ENCODE data around the gene MGARP. TPM values are rescaled to one million over a fixed set of nuclear protein-coding genes. Genes with fewer than 3 reads are reported as not detected.
A peak's percentile ranks its signal among the peaks of the same experiment; 100 is the strongest.

Gene MGARP
- total RNA-seq, 1 donor from 2014 or later: 2.8 TPM

- no peak for DNase-seq (ENCODE audit: low spot score in 2 of 2)
- H3K9me3 ChIP-seq: no peaks in the 10 kb centered on the region
- H3K4me1 ChIP-seq: peaks cover 0 to 8% of the 10 kb centered on the region in 2 donors
- H3K36me3 ChIP-seq: no peaks in the 10 kb centered on the region
- no peaks in the 10 kb centered on the region for H3K27me3 ChIP-seq
- intact Hi-C loops (cut with DNase I): no loop called here
- TF ChIP-seq, protein P1, sequence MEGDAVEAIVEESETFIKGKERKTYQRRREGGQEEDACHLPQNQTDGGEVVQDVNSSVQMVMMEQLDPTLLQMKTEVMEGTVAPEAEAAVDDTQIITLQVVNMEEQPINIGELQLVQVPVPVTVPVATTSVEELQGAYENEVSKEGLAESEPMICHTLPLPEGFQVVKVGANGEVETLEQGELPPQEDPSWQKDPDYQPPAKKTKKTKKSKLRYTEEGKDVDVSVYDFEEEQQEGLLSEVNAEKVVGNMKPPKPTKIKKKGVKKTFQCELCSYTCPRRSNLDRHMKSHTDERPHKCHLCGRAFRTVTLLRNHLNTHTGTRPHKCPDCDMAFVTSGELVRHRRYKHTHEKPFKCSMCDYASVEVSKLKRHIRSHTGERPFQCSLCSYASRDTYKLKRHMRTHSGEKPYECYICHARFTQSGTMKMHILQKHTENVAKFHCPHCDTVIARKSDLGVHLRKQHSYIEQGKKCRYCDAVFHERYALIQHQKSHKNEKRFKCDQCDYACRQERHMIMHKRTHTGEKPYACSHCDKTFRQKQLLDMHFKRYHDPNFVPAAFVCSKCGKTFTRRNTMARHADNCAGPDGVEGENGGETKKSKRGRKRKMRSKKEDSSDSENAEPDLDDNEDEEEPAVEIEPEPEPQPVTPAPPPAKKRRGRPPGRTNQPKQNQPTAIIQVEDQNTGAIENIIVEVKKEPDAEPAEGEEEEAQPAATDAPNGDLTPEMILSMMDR (IDR thresholded peaks at IDR 0.05): no peak
- no peak overlapping the region for H3K4me3 ChIP-seq
- H3K27ac ChIP-seq: no peak overlapping the region
These were observed 31.9 kb upstream of the MGARP start for GRCh38 chr4:139311909-139312308.

DNA sequence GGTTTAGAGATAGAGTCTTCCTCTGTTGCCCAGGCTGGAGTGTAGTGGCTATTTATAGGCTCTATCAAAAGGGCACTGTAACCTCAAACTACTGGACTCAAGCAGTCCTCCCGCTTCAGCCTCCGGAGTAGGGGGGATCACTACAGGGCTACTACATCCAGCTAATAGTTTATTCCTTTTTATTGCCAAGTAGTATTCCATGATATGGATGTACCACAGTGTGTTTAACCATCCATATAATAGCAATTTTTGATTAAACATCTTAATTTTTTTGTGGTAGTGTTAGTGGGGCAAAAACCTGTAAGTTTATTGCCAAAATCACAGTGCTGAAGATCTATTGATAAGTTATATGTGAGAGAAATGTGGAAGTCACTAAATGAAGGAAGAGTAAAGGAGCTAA lies 24.9 kb upstream of the MGARP start:
- Histone ChIP-seq H3K9me3 (no peaks in the 10 kb centered on the region), H3K4me3 (no peak overlapping the region), H3K27ac (no peak overlapping the region), H3K36me3 (no peaks in the 10 kb centered on the region), H3K4me1 (peaks cover 3 to 20% of the 10 kb centered on the region in 2 donors), H3K27me3 (no peaks in the 10 kb centered on the region)
- DNase-seq (ENCODE audit: low spot score in 2 of 2): no peak
- intact Hi-C loops (cut with DNase I): loop anchor here (5.0 kb wide), 1 partner anchor 1917 kb away; the partner anchor contains the start of gene ZNF330
- TF ChIP-seq, protein P1 (IDR thresholded peaks at IDR 0.05): no peak

DNA sequence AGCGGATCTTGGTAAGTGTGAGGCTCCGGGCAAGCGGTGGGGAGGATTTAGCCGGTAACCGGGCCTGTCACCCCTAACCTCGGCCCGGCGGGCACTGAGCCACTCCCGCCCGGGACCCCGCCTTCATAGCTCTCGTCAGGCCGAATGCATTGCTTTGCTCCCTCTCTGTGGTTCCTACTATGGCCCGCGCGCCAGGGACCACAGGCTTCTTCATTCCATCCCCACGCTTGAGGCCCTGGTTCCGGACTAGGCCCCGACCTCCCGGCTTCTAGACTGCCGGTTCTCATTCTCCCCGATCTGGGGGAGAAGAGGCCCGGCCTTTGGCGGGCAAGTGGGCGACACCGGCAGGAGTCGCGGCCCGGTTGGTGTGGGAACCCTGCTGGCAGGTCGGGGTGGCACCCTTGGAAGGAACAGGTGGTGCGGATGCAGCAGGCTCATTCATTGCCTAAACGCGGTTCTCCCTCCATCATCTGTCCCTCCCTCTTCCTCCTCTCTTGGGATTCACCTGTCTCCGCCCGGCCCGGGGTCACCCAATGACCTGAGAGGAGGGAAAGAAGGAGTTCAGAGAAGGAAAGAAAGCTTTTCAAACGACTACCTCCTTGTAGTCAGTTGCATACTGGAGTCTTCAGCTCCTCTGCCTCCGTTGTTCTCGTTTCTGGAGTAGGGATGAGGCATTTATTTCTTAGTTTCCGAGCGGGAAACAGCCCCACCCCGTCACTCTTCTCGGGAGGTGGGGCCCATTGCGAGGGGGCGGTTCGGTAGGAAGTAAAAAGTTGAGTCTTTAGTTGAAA lies 22.0 kb upstream of the MGARP start, which contains the start of gene NDUFC1:
Gene NDUFC1, minus strand, starts transcription at position 657 of the 791 bp plus-strand sequence. CDS start 6,679 bp downstream, outside the sequence.
- Histone ChIP-seq H3K36me3 (no peaks in the 10 kb centered on the region), H3K9me3 (no peaks in the 10 kb centered on the region), H3K27ac (peak within 1 kb of the TSS; percentile 92 to 95), H3K27me3 (no peaks in the 10 kb centered on the region), H3K4me1 (peaks cover 3 to 35% of the 10 kb centered on the region in 2 donors), H3K4me3 (peak within 1 kb of the TSS; percentile 78 to 99)
- DNase-seq (ENCODE audit: low spot score in 2 of 2): peak in 1 of 2 donors; percentile 77
- intact Hi-C loops (cut with DNase I): loop anchor here (1.0 to 5.0 kb wide), 4 partner anchors 124 to 1920 kb away; partner anchors contain the start of gene ZNF330
- TF ChIP-seq, protein P1 (IDR thresholded peaks at IDR 0.05): peak; percentile 16 to 27 (median 19)

DNA sequence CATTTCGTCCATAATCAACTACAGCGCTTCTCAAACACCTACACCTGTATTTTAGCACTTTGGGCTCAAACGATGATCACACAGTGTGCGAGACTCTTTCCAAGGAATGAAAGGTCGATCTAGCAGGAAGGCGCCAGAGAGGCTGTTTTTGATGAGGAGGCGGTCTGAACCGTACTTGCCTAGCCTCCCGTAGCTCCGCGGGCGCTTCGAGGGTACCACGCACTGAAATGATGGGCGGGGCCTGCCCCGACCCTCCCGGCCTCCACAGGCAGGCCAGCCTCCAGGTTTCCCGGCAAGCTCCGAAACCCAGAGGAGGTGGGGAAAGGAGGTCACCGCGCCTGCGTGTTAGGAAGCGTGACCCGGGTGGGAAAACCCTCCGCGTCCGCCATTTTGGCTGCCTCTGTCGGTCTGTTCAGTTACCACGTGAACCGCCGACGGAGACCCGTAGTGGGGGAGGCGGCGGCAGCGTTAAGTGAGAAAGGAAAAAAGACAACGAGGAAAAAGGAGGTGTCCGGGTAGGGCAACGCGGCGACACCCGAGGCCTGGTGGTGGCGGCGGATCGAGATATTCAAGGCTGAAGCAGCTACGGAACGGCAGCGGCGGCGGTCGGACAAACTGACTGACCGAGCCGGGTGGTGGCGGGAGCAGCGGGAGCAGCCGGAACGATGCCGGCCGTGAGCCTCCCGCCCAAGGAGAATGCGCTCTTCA lies 21.2 kb upstream of the MGARP start, which contains the start of gene NAA15:
Gene NAA15, plus strand, starts transcription at position 393 of the 708 bp plus-strand sequence. Its CDS starts 273 bp downstream, at position 666.
- TF ChIP-seq, protein P1 (IDR thresholded peaks at IDR 0.05): no peak

DNA sequence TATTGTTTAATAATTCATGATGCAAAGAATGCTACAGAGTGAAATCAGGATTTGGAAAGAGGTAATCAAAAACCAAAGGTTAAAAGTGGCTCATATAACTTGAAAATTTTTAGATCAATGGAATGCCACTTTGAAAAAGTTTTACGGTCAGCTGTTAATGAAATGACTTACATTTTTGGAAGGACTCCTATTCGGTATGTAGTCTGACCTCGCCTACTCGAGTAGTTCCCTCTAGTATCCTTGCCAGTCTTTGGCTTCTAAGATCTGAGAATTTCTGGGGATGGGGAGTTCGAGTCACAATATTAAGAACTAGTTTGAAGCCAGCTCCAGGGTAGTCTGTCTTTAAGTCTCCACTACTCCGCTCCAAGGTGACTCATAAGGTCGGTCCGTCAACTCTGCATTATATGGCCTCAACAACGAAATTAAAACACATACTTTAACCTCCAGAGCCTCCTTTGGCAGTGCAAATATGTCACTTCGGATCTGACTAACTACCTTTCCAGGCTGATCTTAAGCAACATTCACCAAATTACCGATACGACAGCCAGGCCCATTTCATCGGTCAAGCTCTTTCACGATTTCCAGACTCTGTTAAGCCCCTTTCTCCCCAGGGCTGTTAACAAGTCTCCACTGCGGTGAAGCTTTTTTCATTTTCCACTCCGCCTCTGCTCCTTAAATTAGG lies 20.5 kb upstream of the MGARP start:
- intact Hi-C loops (cut with DNase I): loop anchor here (1.0 to 5.0 kb wide), 5 partner anchors 57 to 1922 kb away; partner anchors contain the start of gene ZNF330
- peak overlapping the region; percentile 92 to 95 for H3K27ac ChIP-seq
- DNase-seq (ENCODE audit: low spot score in 2 of 2): peak in 1 of 2 donors; percentile 74
- H3K4me3 ChIP-seq: peak overlapping the region; percentile 78 to 99
- TF ChIP-seq, protein P1 (IDR thresholded peaks at IDR 0.05): no peak
- H3K36me3 ChIP-seq: no peaks in the 10 kb centered on the region
- H3K27me3 ChIP-seq: no peaks in the 10 kb centered on the region
- H3K9me3 ChIP-seq: no peaks in the 10 kb centered on the region
- peaks cover 3 to 34% of the 10 kb centered on the region in 2 donors for H3K4me1 ChIP-seq

More for the DNA sequence above, 21.2 kb upstream of the MGARP start, which contains the start of gene NAA15:
- Histone ChIP-seq H3K9me3 (no peaks in the 10 kb centered on the region), H3K27ac (peak within 1 kb of the TSS; percentile 92 to 95), H3K4me1 (peaks cover 3 to 34% of the 10 kb centered on the region in 2 donors), H3K4me3 (peak within 1 kb of the TSS; percentile 78 to 99), H3K27me3 (no peaks in the 10 kb centered on the region), H3K36me3 (no peaks in the 10 kb centered on the region)
- intact Hi-C loops (cut with DNase I): loop anchor here (1.0 to 5.0 kb wide), 4 partner anchors 123 to 1921 kb away; partner anchors contain the start of gene ZNF330
- DNase-seq (ENCODE audit: low spot score in 2 of 2): peak; percentile 93 to 99
